Measurements from ENCODE around the gene PDS5B.
A peak's percentile ranks its signal among the peaks of the same experiment; 100 is the strongest.

PDS5B gene

GRCh38 chr13:32587811-32588170 lies 1.5 kb downstream of the PDS5B start:
- no peak for DNase-seq

GRCh38 chr13:32588736-32589135 lies 2.5 kb downstream of the PDS5B start:
- no peak for DNase-seq

GRCh38 chr13:32589471-32589870 lies 3.2 kb downstream of the PDS5B start:
- DNase-seq = no peak

GRCh38 chr13:32590266-32590665 lies 4.0 kb downstream of the PDS5B start:
- DNase-seq = no peak

DNA sequence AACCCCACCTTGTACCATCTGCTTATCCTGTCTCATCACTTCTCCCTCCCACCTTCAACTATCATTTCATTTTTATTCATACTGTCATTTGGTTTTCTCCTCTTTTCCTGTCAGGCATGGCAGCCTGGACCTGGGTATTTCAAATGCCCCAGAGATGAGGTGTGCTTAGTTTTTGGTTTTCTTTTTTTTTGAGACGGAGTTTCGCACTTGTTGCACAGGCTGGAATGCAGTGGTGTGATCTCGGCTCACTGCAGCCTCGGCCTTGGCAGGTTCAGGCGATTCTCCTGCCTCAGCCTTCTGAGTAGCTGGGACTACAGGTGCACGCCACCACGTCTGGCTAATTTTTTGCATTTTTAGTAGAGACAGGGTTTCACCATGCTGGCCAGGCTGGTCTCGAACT lies 5.8 kb downstream of the PDS5B start:
- DNase-seq = no peak

- DNase-seq = no peak
Observed at GRCh38 chr13:32594157-32594738, 8.0 kb downstream of the PDS5B start.

- DNase-seq = no peak
Observed at GRCh38 chr13:32595306-32595705, 9.1 kb downstream of the PDS5B start.

- no peak for DNase-seq
Observed at GRCh38 chr13:32600890-32601289, 14.6 kb downstream of the PDS5B start.

DNA sequence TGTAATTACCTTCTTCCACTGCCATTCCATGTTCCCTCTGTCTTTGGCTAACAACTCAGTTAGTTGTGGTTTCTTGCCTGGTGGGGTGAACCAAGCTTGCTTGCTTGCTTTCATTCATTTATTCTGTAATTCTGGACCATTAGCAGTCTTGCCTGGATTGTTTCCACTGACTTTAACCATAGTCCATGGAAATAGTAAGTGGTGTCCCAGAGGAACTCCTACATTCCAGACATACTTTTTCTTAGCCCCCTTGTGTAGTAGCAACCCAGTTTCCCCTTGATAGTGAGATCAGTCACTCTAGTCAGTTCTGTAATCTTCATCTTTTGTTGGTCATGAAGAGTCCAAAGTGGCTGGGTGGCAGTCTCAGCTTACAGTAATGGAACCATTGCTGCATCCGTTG lies 23.2 kb downstream of the PDS5B start:
- DNase-seq = no peak

DNA sequence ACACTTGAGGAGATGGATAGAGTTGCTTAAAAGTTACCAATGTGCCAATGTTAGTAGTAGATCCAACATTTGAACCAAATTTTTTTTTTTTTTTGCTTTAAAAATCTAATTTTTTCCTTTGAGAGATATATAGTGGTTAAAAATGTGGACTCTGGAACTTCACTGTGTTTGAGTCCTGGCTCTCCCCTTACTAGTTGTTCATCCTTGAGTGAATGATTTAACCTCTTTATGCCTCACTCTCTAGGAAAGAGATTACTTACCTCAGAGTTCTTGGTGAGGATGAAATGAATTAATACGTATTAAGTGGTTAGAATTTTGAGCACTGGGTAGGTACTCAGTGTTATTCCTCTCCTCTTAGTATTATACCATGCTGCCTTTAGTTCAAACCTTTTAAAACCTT lies 24.3 kb downstream of the PDS5B start:
- DNase-seq = no peak

- DNase-seq = no peak
Observed at GRCh38 chr13:32610977-32611376, 24.7 kb downstream of the PDS5B start.

GRCh38 chr13:32616883-32617511 lies 30.7 kb downstream of the PDS5B start:
- no peak for DNase-seq

GRCh38 chr13:32622827-32623226 lies 36.6 kb downstream of the PDS5B start:
- no peak for DNase-seq

GRCh38 chr13:32624441-32624840 lies 38.2 kb downstream of the PDS5B start:
- no peak for DNase-seq

DNA sequence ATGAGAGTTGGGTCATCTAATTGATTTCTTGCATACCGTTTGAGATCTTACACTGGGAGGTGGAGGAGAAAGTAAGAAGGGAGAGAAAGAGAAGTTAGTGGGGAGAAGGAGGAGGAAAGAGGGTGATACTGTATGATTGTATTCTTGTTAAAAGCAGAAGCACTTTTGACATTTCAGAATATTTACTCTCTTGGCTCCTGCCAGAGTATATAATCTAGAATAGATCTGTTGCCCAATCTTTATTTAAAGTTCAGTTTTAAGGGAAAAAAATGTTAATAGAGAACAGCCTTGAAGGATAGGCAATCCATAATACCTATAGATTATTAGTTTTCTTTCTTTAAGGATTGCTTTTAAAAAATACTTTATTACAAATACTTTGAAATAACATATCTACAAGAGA lies 41.5 kb downstream of the PDS5B start:
- no peak for DNase-seq

- DNase-seq = no peak
Observed at GRCh38 chr13:32629313-32629712, 43.1 kb downstream of the PDS5B start.

DNA sequence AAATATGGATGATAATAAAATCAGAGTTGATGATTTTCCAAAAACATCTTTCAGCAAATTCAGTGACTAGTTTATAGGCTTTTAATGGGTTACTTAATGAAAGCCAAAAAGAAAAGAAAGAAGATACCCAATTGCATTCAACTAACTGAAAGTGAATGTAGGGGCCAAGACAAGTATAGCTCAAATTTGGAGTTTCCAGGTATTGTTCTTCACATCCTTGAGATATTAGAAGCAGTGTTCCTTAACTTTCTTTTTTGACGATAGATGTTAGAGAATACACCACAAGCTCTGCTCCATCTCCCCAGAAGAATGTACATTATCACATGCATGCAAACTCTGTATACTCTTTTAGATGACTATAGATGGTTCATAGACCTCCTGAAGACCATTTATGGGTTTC lies 43.6 kb downstream of the PDS5B start:
- DNase-seq = no peak

GRCh38 chr13:32632343-32632909 lies 46.2 kb downstream of the PDS5B start:
- DNase-seq = no peak

DNA sequence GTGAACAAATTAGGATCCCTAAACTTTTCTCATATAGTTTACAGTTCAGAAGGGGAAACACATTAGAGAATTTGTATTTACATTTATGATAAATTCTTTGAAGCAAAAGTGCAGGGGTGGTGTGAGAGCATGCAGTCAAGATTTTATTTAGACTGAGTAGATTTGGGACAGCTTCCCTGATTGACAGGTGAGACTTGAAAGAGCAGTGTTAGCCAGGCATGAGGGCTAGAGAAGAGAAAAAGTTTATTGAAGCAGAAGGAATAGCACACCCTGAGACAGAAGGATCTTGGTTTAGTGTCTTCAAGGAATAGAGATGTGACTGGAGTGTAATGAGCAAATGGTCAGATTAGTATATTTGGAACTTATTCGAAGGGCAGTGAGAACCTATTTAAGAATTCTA lies 50.5 kb downstream of the PDS5B start:
- no peak for DNase-seq

DNA sequence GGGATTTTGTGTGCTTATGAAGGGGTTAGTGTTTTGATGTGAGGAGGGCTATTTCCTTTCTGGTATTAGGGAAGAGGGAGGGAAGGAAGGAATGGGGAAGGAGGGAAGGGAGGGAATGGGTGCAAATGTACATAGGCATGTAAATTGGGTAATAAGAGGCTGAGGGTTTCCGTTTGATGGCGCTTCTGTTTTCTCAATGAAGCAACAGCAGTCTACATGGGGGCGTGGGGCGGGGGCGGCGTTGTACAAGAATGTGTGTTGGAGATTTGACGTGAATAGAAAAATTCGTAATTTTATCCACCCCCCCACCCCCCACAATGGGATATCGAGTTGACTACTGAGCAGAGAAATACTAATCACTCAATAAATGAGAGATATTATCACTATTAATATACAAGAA lies 52.5 kb downstream of the PDS5B start:
- no peak for DNase-seq

DNA sequence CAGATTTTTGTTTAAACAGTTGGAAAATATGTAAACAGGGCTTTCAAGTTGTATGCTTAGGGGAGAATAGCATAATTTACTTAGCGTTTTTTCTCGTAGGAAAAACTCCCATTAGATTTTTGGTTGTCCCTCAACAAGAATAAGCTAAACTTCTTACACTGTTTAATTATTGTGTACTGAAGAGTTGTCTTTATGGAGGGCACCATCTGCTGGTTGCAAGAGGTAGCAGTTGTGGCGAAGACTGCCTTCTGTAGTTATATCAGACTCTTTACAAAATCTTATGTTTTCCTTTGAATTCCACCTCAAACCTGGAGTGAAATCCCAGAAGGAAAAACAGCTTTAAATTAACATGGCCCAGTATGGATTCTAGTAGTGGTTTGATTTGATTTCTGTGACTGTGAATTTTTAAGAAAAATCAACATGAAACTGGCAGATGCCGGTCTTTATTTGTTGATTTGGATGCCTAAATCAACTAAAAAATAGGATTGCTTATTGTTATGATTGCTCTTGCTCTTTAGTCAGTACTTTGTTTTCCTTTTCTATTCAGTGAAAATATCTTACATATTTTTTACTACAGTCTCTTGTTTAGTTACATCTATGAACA lies 53.4 kb downstream of the PDS5B start:
- DNase-seq = peak in 32 of 58 donors; percentile 1 to 67 (median 18)

- DNase-seq = no peak
Observed at GRCh38 chr13:32642316-32642715, 56.1 kb downstream of the PDS5B start.

DNA sequence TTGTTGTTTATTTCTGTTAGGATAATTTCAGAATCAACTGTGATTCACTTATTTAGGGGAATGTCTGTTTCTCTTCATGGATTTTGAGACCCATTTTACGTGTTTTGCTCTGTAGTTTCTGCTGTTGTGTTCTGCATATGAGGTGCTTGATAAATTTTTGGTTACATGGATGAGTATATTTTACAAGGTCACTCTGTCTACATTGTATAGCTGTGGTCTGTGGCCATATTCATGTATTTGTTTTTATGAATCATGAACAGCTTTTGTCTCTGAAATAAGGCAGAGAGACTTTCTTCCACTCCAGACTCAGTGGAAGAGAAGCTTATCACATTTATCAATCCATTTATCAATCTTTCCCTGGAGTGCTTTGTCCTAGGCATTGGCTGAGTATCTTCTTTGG lies 56.6 kb downstream of the PDS5B start:
- DNase-seq = no peak
